22Rv1 (cell line): ENCODE data around the gene GPA33.

Experiments used
- CTCF ChIP-seq: fragments of 450-650 bp; IDR thresholded peaks from 2 replicates; pipeline ENCODE4 v1.5.1; 2017; ENCODE audit warnings: mild to moderate bottlenecking
- ZFX ChIP-seq: fragments of 450-650 bp; IDR thresholded peaks from 2 replicates; pipeline ENCODE4 v1.6.1; 2017; ENCODE audit warnings: antibody characterized with exemption, borderline replicate concordance

- no peak for TF ChIP-seq CTCF
- no peak for TF ChIP-seq ZFX
These were observed 10.6 kb upstream of the GPA33 start for GRCh38 chr1:167100730-167101129.
